Esophagus squamous epithelium (tissue), 4 donors: Measurements from ENCODE around the gene SLC9A9.

ENCODE experiments used
- CTCF ChIP-seq, 6 experiments: fragments of 450-650 bp in 4 of 6; fragments of 200-600 bp in 2 of 6; sonication (generic) in 2 of 6; IDR thresholded peaks; one replicate each; pipeline ENCODE4 v1.5.1; 2016 to 2019; ENCODE audit warnings: antibody characterized with exemption in 6 of 6, mild to moderate bottlenecking in 4 of 6, moderate library complexity in 4 of 6
- POLR2A ChIP-seq, 4 donors: fragments of 450-650 bp; IDR thresholded peaks; one replicate each; pipeline ENCODE4 v1.6.1; 2017; ENCODE audit warnings: antibody characterized with exemption in 4 of 4, mild to moderate bottlenecking in 4 of 4, moderate library complexity in 3 of 4

- no peak for TF ChIP-seq CTCF (IDR thresholded peaks at IDR 0.05)
- TF ChIP-seq POLR2A (IDR thresholded peaks at IDR 0.05): no peak
Measured at GRCh38 chr3:143301031-143301901, 547.0 kb downstream of the SLC9A9 start.
